ENCODE measurements around the gene NTN5.
"Not testable (repeated sequence)": the region's sequence is repeated elsewhere in the genome, so short reads cannot be mapped to it uniquely, and the experiment has no call there.

The NTN5 gene

DNA sequence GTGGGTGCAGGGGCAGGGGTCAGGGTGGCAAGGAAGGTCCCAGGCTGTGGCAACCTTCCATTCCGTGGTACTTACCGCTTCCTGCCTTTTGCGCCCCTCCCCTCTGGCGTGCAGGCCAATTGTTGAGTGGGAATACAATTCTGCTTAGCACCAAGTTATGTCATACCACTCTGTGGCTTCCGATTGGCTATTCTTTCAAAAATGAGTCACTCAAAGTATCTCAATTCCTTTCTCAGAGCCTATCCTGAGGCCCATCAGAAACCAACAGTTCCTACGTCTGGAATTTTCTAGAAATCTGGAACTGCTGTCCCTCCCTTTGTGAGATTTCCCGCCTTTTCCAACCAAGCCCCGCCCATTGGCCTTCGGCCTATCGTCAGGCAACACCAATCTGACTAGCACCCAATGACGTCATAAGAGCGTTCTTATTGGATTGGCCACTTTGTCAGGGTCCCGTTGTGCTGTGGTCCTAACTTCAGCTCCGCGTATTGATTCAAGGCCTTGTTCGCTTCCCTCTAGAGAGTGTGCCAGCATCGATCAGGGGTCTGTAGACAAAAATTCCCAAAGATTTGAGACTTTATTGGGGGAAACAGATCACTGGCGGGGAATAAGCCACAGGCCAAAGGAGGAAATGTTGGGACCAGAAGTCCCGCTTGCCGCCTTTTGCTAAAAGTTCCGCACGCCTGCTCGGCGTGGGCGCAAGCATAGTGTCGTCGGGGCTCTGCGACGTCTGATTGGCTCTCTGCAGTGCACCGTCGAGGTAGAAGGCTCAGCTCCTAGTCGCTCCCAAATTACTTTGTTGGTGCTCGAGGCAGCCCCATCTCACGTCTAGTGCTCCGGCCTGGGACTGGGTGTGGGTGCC, 11.7 kb downstream of the NTN5 start:
- peaks cover 5% of the 10 kb centered on the region for H3K4me1 ChIP-seq (ENCODE audit: control insufficient read depth, insufficient read depth, low read length)
- H3K27me3 ChIP-seq (ENCODE audit: control insufficient read depth, insufficient read depth, low read length): no peaks in the 10 kb centered on the region
- peak overlapping the region; percentile 0 for H3K4me3 ChIP-seq (ENCODE audit: low read length)
- H3K9ac ChIP-seq (ENCODE audit: low read length): no peak overlapping the region
- peak overlapping the region; percentile 16 for H3K27ac ChIP-seq (ENCODE audit: low read depth, low read length)
- no peaks in the 10 kb centered on the region for H3K36me3 ChIP-seq (ENCODE audit: control insufficient read depth, insufficient read depth, low read length)

DNA sequence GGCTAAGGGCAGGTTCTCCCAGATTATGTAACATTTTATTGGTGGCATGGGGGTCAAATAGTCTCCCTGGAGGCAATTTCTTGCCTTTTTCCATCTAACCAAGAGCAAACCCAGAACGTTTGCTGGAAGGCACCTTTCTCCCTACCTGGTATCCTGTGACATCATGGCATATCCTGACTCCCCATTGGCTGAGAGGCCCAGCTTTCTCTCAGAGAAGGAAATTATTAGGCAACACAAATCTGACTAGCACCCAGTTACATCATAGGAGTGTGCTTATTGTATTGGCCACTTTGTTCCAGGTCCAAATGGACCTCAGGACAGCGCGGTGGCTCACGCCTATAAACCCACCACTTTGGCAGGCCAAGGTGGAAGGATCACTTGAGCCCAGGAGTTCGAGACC, 13.0 kb downstream of the NTN5 start:
- H3K4me3 ChIP-seq (ENCODE audit: low read length): no peak overlapping the region
- H3K4me1 ChIP-seq (ENCODE audit: control insufficient read depth, insufficient read depth, low read length): peaks cover 5% of the 10 kb centered on the region
- H3K27me3 ChIP-seq (ENCODE audit: control insufficient read depth, insufficient read depth, low read length): no peaks in the 10 kb centered on the region
- H3K36me3 ChIP-seq (ENCODE audit: control insufficient read depth, insufficient read depth, low read length): no peaks in the 10 kb centered on the region
- H3K27ac ChIP-seq (ENCODE audit: low read depth, low read length): no peak overlapping the region
- H3K9ac ChIP-seq (ENCODE audit: low read length): no peak overlapping the region

DNA sequence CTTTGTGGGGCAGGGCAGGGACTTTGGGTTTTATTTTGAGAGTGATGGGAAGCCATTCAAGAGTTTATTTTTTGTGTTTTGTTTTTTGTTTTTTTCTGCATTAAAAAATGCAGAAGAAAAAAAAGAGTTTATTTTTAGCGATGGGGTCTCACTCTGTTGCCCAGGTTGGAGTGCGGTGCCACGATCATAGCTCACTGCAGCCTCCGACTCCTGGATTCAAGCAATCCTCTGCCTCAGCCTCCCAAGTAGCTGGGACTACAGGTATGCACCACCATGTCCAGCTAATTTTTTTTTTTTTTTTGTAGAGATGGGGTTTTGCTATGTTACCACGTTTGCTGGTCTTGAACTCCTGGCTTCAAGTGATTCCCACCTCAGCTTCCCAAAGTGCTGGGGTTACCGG, 14.3 kb downstream of the NTN5 start:
- no peak overlapping the region for H3K4me3 ChIP-seq (ENCODE audit: low read length)
- no peak overlapping the region for H3K27ac ChIP-seq (ENCODE audit: low read depth, low read length)
- H3K4me1 ChIP-seq (ENCODE audit: control insufficient read depth, insufficient read depth, low read length): peaks cover 5% of the 10 kb centered on the region
- no peak overlapping the region for H3K9ac ChIP-seq (ENCODE audit: low read length)
- H3K36me3 ChIP-seq (ENCODE audit: control insufficient read depth, insufficient read depth, low read length): no peaks in the 10 kb centered on the region
- no peaks in the 10 kb centered on the region for H3K27me3 ChIP-seq (ENCODE audit: control insufficient read depth, insufficient read depth, low read length)

DNA sequence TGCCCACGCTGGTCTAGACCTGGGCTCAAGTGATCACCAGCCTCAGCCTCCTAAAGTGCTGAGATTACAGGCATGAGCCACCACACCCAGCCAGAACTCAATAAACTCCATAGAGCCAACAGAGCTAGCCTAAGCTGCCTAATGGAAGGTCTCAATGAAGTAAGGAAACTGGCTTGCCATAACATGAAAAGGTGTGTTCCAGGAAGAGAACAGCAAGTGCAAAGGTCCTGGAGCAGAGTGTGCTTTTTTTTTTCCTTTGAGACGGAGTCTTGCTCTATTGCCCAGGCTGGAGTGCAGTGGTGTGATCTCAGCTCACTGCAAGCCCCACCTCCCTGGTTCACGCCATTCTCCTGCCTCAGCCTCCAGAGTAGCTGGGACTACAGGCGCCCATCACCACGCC, 15.0 kb downstream of the NTN5 start:
- not testable (repeated sequence) for H3K4me1 ChIP-seq (ENCODE audit: control insufficient read depth, insufficient read depth, low read length); H3K27ac ChIP-seq (ENCODE audit: low read depth, low read length); H3K4me3 ChIP-seq (ENCODE audit: low read length); H3K27me3 ChIP-seq (ENCODE audit: control insufficient read depth, insufficient read depth, low read length); H3K9ac ChIP-seq (ENCODE audit: low read length); H3K36me3 ChIP-seq (ENCODE audit: control insufficient read depth, insufficient read depth, low read length)

DNA sequence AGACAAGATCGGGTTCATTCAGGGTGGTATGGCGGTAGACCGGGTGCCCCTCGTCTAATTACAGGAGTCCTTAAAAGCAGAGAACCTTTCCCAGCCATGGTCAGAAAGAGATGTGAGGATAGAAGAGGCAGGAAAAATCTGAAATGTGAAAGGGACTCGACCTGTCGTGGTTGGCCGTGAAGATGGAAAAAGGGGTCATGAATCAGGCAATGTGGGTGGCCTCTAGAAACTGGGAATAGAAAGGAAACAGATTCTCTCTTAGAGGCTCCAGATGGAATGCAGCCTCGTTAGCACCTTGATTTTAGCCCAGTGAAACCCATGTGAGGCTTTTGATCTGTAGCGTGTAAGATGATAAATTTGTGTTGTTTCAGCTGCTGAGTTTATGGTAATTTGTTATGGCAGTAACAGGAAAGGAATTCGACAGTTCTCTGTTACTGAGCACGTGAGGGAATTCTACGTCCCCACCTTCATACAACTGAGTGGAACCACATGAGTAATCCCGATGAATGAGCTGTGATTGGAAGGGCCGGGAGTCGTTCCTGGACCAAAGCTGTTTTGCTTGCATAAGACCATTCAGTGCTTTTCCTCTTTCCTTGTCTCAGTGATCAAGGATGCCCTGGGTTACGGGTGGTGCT, 15.9 kb downstream of the NTN5 start:
- no peaks in the 10 kb centered on the region for H3K36me3 ChIP-seq (ENCODE audit: control insufficient read depth, insufficient read depth, low read length)

DNA sequence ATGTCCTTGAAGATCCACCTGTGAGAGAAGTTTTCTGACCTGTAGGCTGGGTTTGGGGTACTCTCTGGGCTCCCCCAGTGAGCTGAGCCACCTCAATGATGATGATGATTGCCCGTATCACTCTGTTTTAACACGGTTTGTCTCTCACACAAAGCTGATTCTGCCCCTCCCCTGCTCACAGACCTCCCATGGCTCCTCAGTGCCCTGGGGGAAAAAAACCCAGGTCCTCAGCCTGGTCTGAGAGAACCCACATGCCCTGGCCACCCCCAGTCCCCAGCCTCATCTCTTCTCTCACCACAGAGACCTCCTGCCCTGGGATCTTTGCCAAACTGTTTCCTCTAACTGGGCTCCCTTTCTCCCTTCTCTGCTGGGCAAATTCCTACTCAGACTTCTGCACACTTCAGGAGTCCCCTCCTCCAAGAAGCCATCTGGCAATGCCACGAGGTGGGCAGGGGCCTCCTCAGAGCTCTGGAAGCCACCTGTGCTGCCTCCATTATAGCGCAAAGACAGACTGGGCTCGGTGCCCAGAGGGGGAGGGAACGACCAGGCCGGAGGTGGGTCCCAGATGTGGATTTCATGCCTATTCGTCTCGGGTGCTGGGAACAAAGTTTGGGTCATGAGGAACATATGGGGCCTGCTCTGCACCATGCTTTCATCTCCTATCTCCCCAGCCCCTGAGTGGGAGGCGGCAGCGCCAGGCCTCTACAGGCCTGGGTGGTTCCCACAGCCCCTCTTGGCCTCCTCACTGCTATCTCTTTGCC, 18.3 kb downstream of the NTN5 start:
- H3K27me3 ChIP-seq (ENCODE audit: control insufficient read depth, insufficient read depth, low read length): no peaks in the 10 kb centered on the region
- H3K4me1 ChIP-seq (ENCODE audit: control insufficient read depth, insufficient read depth, low read length): no peaks in the 10 kb centered on the region
- H3K27ac ChIP-seq (ENCODE audit: low read depth, low read length): no peak overlapping the region
- H3K4me3 ChIP-seq (ENCODE audit: low read length): no peak overlapping the region
- H3K36me3 ChIP-seq (ENCODE audit: control insufficient read depth, insufficient read depth, low read length): no peaks in the 10 kb centered on the region
- no peak overlapping the region for H3K9ac ChIP-seq (ENCODE audit: low read length)

More for the DNA sequence above, 15.9 kb downstream of the NTN5 start:
- no peak overlapping the region for H3K27ac ChIP-seq (ENCODE audit: low read depth, low read length)
- no peak overlapping the region for H3K9ac ChIP-seq (ENCODE audit: low read length)
- H3K4me1 ChIP-seq (ENCODE audit: control insufficient read depth, insufficient read depth, low read length): peaks cover 5% of the 10 kb centered on the region
- H3K4me3 ChIP-seq (ENCODE audit: low read length): no peak overlapping the region
- H3K27me3 ChIP-seq (ENCODE audit: control insufficient read depth, insufficient read depth, low read length): no peaks in the 10 kb centered on the region

DNA sequence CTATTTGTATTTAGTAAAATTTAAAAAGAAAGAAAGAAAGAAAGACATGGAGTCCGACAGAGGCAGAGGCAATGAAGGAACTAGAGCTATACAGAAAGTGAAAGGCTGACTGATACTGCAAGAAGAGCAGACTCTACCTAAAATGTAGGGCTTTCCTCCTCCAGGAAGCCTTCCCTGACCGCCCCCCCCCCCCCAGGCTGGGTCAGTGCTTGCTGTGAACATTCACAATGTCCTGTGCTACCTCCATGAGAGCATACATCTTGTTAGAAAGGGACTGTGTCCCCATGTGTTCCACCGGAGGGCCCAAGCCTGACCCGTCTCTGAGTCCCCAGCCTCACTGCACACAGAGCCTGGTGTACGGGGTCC, 21.2 kb downstream of the NTN5 start:
- Histone ChIP-seq H3K4me1 (ENCODE audit: control insufficient read depth, insufficient read depth, low read length) (no peaks in the 10 kb centered on the region), H3K4me3 (ENCODE audit: low read length) (no peak overlapping the region), H3K27me3 (ENCODE audit: control insufficient read depth, insufficient read depth, low read length) (no peaks in the 10 kb centered on the region), H3K9ac (ENCODE audit: low read length) (no peak overlapping the region), H3K27ac (ENCODE audit: low read depth, low read length) (no peak overlapping the region), H3K36me3 (ENCODE audit: control insufficient read depth, insufficient read depth, low read length) (no peaks in the 10 kb centered on the region)

DNA sequence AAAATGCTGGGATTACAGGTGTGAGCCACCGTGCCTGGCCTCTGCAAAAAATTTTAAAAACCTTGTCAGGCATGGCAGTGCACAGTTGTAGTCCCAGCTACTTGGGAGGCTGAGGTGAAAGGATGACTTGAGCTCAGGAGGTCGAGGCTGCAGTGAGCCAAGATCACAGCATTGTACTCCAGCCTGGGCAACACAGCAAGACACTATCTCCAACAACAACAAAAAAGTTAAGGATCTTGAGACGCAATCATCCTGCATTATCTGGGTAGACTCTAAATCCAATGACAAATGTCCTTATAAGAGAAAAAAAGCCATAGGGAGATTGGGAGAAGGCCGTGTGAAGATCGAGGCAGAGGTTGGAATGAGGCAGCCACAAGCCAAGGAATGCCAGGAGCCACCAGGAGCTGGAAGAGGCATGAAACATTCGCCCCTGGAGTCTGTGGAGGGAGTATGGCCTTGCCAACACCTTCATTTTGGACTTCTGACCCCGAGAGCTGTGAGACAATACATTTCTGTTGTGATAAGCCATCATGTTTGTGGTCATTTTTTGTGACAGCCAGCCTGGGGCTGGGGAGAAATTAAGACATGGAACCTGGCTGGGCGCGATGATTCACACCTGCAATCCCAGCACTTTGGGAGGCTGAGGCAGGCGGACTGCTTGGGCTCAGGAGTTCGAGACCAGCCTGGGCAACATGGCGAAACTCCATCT, 21.7 kb downstream of the NTN5 start:
- Histone ChIP-seq H3K4me1 (ENCODE audit: control insufficient read depth, insufficient read depth, low read length) (no peaks in the 10 kb centered on the region), H3K27me3 (ENCODE audit: control insufficient read depth, insufficient read depth, low read length) (no peaks in the 10 kb centered on the region), H3K36me3 (ENCODE audit: control insufficient read depth, insufficient read depth, low read length) (no peaks in the 10 kb centered on the region), H3K9ac (ENCODE audit: low read length) (no peak overlapping the region), H3K4me3 (ENCODE audit: low read length) (no peak overlapping the region), H3K27ac (ENCODE audit: low read depth, low read length) (no peak overlapping the region)

DNA sequence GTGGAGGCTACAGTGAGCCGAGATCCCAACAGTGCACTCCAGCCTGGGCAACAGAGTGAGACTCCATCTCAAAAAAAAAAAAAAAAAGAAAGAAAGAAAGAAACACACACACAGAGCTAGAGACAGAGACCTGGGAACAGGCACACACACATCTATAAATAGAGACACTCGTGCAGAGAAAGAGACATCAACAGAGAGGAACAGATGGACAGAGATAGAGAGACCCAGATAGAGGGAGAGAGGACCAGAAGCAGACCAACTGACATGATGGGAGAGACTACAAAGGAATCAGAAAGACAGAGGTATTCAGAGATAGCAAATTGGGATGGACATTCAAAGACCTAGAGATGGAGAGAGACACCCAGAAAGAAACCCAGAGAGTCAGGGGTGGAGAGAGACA, 24.7 kb downstream of the NTN5 start:
- Histone ChIP-seq H3K27ac (ENCODE audit: low read depth, low read length) (no peak overlapping the region), H3K4me1 (ENCODE audit: control insufficient read depth, insufficient read depth, low read length) (peaks cover 10% of the 10 kb centered on the region), H3K27me3 (ENCODE audit: control insufficient read depth, insufficient read depth, low read length) (no peaks in the 10 kb centered on the region)

DNA sequence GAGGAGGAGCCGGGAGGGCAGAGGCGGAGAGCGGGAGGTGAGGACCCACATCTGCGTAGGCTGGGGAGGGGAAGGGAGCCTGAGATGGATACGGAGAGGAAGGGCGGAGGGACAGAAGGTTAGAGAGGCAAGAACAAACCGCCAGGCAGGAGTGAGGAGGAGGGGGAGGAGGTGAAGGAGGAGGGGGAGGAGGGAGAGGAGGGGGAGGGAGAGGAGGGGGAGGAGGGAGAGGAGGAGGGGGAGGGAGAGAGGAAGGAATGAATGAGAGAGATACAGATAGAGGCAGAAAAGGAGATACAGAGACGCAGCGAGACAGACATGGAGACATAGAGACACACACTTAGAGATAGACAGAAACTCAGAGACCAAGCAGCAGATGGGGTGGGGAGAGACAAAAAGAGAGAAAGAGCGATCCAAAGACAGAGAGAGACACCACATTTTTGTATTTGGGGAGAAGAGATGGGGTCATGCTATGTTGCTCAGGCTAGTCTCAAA, 26.0 kb downstream of the NTN5 start:
- H3K4me3 ChIP-seq (ENCODE audit: low read length): peak overlapping the region; percentile 45
- peak overlapping the region; percentile 86 for H3K27ac ChIP-seq (ENCODE audit: low read depth, low read length)
- H3K9ac ChIP-seq (ENCODE audit: low read length): no peak overlapping the region
- no peaks in the 10 kb centered on the region for H3K36me3 ChIP-seq (ENCODE audit: control insufficient read depth, insufficient read depth, low read length)
- H3K4me1 ChIP-seq (ENCODE audit: control insufficient read depth, insufficient read depth, low read length): peaks cover 10% of the 10 kb centered on the region
- no peaks in the 10 kb centered on the region for H3K27me3 ChIP-seq (ENCODE audit: control insufficient read depth, insufficient read depth, low read length)

More for the DNA sequence above, 24.7 kb downstream of the NTN5 start:
- H3K36me3 ChIP-seq (ENCODE audit: control insufficient read depth, insufficient read depth, low read length): no peaks in the 10 kb centered on the region
- H3K4me3 ChIP-seq (ENCODE audit: low read length): no peak overlapping the region
- H3K9ac ChIP-seq (ENCODE audit: low read length): no peak overlapping the region

DNA sequence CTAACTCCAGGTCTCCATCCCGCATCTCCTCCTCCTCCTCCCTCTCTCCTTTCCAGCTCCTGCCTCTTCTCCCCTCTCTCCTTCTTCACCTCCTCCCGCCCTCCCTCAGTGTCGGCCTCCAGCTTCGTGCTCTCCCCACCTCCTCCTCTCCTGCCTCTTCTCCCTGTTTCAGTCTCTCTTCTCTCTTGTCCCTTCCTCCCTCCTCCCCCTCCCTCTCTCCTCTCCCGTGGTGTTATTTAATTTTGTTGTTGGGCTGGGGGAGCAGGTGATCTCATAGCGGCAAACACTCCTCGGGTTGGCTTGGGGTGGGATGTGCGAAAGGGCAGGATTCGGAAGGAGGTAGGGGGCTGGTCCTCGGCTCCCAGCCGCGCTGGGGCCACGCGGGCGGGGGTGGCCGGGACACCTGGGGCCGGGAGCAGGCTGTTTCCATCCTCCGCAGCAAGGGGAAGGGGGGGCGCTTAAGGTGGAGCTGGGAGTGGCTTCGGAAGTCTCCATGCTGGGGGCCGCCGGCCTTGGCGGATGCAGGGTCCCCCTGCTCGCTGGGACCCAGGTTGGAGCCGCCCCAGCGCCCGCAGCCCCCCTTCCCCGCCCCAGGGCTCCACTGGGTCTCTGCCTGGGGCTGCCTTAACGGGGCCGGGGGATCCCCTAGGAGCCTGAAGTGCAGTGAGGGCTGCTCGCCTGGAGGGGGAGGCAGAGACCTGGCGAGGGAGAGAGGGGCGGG, 26.7 kb downstream of the NTN5 start, which contains the start of gene CA11:
CA11 (minus strand) TSS at position 187 of the 721 bp plus-strand sequence. CDS start 555 bp downstream, outside the sequence.
- peak within 1 kb of the TSS; percentile 86 for H3K27ac ChIP-seq (ENCODE audit: low read depth, low read length)
- H3K4me3 ChIP-seq (ENCODE audit: low read length): peak within 1 kb of the TSS; percentile 76
- no peak within 1 kb of the TSS for H3K9ac ChIP-seq (ENCODE audit: low read length)
- H3K27me3 ChIP-seq (ENCODE audit: control insufficient read depth, insufficient read depth, low read length): no peaks in the 10 kb centered on the region
- no peaks in the 10 kb centered on the region for H3K36me3 ChIP-seq (ENCODE audit: control insufficient read depth, insufficient read depth, low read length)
- H3K4me1 ChIP-seq (ENCODE audit: control insufficient read depth, insufficient read depth, low read length): peaks cover 10% of the 10 kb centered on the region
